Lung (tissue), 12 donors: ENCODE measurements around the gene PHACTR1. TPM values are rescaled to one million over a fixed set of nuclear protein-coding genes. Genes with fewer than 3 reads are reported as not detected.

Experiments
- ATAC-seq: fragments of 200-7000 bp; cut with Tn5 transposase; one replicate; pipeline ENCODE4 v1.9.1; 2020; ENCODE audit warnings: moderate number of reproducible peaks; ENCODE audit not compliant: insufficient read depth, low FRiP score
- DNase-seq, 3 donors: peaks; one replicate each; pipeline ENCODE4 v3.0.0-alpha.2; 2013 to 2017
- H3K27ac ChIP-seq, 2 donors: one replicate each; pipeline ENCODE4 v1.5.1; 2013; ENCODE audit warnings: mild to moderate bottlenecking in 2 of 2, moderate library complexity in 2 of 2, control low read depth in 1 of 2, inconsistent platforms in 1 of 2, low read depth in 1 of 2, low read length in 1 of 2
- H3K27me3 ChIP-seq, 3 donors: one replicate each; pipeline ENCODE4 v1.5.1; 2013; ENCODE audit warnings: low read length in 2 of 3; ENCODE audit not compliant: control insufficient read depth in 3 of 3, insufficient read depth in 3 of 3
- H3K36me3 ChIP-seq, 4 donors: one replicate each; pipeline ENCODE4 v1.5.1; 2013; ENCODE audit warnings: low read length in 4 of 4, mild to moderate bottlenecking in 1 of 4, moderate library complexity in 1 of 4; ENCODE audit not compliant: control insufficient read depth in 4 of 4, insufficient read depth in 4 of 4
- H3K4me1 ChIP-seq, 5 donors: one replicate each; pipeline ENCODE4 v1.5.1; 2013; ENCODE audit warnings: low read length in 5 of 5, mild to moderate bottlenecking in 2 of 5, moderate library complexity in 1 of 5; ENCODE audit not compliant: control insufficient read depth in 5 of 5, insufficient read depth in 5 of 5
- H3K4me3 ChIP-seq: one replicate; pipeline ENCODE4 v1.5.1; 2013; ENCODE audit warnings: mild to moderate bottlenecking, control low read depth, moderate library complexity
- H3K9ac ChIP-seq, 2 donors: one replicate each; pipeline ENCODE4 v1.5.1; 2013; ENCODE audit warnings: low read length in 2 of 2, control low read depth in 1 of 2; ENCODE audit not compliant: insufficient read depth in 1 of 2
- H3K9me3 ChIP-seq, 4 donors: one replicate each; pipeline ENCODE4 v1.5.1; 2013; ENCODE audit warnings: low read length in 3 of 4, mild to moderate bottlenecking in 1 of 4, moderate library complexity in 1 of 4; ENCODE audit not compliant: control insufficient read depth in 4 of 4, insufficient read depth in 3 of 4
- WGBS, 2 donors: extraction: QIAGEN DNeasy Blood & Tissue Kit; methylation state at CpG; one replicate each; pipeline ENCODE4 v1.1.7; 2013; 5-methylcytosine and 5-hydroxymethylcytosine counted together
- polyA plus RNA-seq, 2 donors: library from polyadenylated mRNA; stranded (reverse); fragments of 200-250 nt; gene quantifications; one replicate each; pipeline ENCODE4 v1.2.1, GENCODE V29; 2013
- total RNA-seq, 2 donors: library from RNA; depleted of rRNA in 1 of 2; stranded (reverse); fragments of >200 nt in 1 of 2; gene quantifications; one replicate each; pipeline ENCODE4 v1.2.1, GENCODE V29; 2014 to 2021
- TF ChIP-seq, protein P1 (sequence below): IDR thresholded peaks from 2 replicates; pipeline ENCODE4 v1.5.1; 2012; ENCODE audit warnings: mild to moderate bottlenecking; ENCODE audit errors: control extremely low read depth, extremely low read depth
- donor health status: control.
- donor health status: control.
- donor health status: Bipolar disorder and iron deficiency.
- donor health status: healthy.
- donor health status: DM: yes; HTN: yes; CAD: no.

The PHACTR1 gene
- total and polyA plus RNA-seq, 4 donors: 16.3 to 58.8 (median 41.9) TPM

DNA sequence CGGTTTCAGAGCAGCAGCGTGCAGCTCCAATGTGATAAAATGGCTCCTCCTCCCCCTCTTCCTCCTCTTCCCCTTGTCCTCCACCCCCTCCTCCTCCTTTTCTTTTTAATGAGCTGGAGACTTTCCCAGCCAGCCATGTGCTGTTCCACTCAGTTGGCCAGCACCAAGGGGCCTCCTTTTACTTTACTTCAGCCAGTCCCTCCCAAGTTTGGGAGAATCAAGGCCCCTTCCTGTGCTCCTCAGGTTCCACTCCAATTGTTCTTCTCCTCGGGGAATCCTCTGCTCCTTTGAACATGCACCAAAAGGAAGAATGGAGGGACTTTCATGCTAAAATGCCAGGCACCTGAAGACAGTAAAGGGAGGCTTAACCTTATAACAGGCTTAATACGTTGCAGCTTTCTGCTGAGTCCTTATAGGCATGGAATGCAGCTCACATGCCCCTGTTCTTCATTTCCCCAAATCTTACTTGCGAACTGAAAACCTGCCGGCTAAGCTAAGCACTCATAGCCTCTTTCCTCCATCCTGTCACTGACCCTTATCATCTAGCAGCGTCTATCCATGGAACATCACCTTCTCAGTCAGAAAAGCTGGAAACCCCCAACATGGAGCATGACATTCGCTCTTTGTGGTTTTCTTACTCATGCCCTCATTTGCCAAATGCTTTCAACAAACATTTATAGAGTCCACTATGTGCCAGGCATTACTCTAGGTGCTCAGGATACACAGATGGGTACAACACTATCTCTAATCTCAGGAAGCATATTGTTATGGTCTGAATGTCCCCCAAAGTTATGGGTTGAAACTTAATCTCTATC lies 170.6 kb downstream of the PHACTR1 start:
- no peaks in the 10 kb centered on the region for H3K36me3 ChIP-seq
- no peak overlapping the region for H3K4me3 ChIP-seq
- H3K27me3 ChIP-seq: peaks cover 0 to 4% (median 2%) of the 10 kb centered on the region in 3 donors
- H3K9me3 ChIP-seq: peaks cover 0 to 6% (median 2%) of the 10 kb centered on the region in 4 donors
- ATAC-seq (no peak), DNase-seq (peak in 1 of 3 donors; percentile 34)
- H3K27ac ChIP-seq: no peak overlapping the region
- TF ChIP-seq, protein P1, sequence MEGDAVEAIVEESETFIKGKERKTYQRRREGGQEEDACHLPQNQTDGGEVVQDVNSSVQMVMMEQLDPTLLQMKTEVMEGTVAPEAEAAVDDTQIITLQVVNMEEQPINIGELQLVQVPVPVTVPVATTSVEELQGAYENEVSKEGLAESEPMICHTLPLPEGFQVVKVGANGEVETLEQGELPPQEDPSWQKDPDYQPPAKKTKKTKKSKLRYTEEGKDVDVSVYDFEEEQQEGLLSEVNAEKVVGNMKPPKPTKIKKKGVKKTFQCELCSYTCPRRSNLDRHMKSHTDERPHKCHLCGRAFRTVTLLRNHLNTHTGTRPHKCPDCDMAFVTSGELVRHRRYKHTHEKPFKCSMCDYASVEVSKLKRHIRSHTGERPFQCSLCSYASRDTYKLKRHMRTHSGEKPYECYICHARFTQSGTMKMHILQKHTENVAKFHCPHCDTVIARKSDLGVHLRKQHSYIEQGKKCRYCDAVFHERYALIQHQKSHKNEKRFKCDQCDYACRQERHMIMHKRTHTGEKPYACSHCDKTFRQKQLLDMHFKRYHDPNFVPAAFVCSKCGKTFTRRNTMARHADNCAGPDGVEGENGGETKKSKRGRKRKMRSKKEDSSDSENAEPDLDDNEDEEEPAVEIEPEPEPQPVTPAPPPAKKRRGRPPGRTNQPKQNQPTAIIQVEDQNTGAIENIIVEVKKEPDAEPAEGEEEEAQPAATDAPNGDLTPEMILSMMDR: no peak
- no peak overlapping the region for H3K9ac ChIP-seq
- WGBS, 2 donors: 67 to 81% methylated on average over 8 of the region's 8 CpGs
- H3K4me1 ChIP-seq: no peaks in the 10 kb centered on the region

DNA sequence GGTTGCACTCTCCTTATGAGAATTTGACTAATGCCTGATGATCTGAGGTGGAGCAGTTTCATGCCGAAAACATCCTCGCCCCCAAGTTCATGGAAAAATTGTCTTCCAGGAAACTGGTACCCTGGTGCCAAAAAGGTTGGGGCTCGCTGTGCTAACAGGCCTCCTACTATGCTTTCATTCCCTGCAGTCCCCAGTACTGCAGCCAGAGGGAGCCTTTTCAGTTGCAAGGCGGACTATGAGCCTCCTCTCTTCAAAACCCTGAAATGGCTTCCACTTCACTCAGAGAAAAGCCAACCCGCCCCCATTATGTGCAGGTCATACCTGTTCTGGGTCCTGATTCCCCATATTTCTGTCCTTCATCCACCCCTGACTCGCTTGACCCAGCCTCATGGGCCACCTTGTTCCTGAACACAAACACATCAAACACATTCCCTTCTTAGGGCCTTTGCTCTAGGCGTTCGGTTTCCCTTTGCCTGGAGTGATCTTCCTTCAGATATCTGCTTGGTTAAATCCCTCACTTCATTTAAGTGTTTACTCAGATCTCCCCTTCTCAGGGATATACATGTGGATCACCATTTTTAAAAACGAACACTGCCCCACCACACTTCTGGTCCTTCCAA lies 173.7 kb downstream of the PHACTR1 start:
- Histone ChIP-seq H3K36me3 (no peaks in the 10 kb centered on the region), H3K9me3 (peaks cover 0 to 6% (median 2%) of the 10 kb centered on the region in 4 donors), H3K4me3 (no peak overlapping the region), H3K27me3 (no peaks in the 10 kb centered on the region), H3K9ac (no peak overlapping the region), H3K27ac (no peak overlapping the region), H3K4me1 (no peaks in the 10 kb centered on the region)
- 92 to 95% methylated on average over 9 of the region's 9 CpGs for WGBS, 2 donors
- TF ChIP-seq, protein P1: no peak
- no peak for ATAC-seq
- no peak for DNase-seq

DNA sequence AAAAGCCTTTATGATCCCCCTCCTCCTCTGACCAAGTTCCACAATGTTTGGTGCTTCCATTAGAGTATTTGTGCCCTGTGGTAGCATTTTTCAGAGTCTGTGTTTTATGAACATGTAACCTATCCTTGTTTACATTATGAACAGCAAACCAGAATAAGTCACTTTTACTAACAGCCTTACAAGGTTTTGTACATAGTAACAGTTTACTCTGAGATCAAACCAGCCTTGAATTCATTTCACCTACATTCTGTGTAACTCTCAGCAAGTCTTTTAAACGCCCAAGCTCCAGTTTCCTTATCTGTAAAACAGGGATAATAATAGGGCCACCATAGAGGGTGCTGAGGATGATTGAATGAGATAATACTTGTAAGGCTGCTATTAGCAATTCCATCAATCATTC lies 175.0 kb downstream of the PHACTR1 start:
- H3K36me3 ChIP-seq: no peaks in the 10 kb centered on the region
- no peak overlapping the region for H3K27ac ChIP-seq
- peaks cover 0 to 6% (median 2%) of the 10 kb centered on the region in 4 donors for H3K9me3 ChIP-seq
- TF ChIP-seq, protein P1: no peak
- H3K9ac ChIP-seq: no peak overlapping the region
- WGBS, 2 donors: 82 to 90% methylated on average over 1 of the region's 1 CpG
- DNase-seq: no peak
- peaks cover 0 to 4% (median 0%) of the 10 kb centered on the region in 3 donors for H3K27me3 ChIP-seq
- no peak for ATAC-seq
- no peak overlapping the region for H3K4me3 ChIP-seq
- no peaks in the 10 kb centered on the region for H3K4me1 ChIP-seq
